GM12873 (cell line): ENCODE measurements around the gene KLK6.

Experiments
- CTCF ChIP-seq: IDR thresholded peaks from 2 replicates; pipeline ENCODE4 v1.5.1; 2012; ENCODE audit warnings: low read depth, mild to moderate bottlenecking, moderate library complexity, low read length, control low read depth; ENCODE audit not compliant: insufficient read depth; ENCODE audit errors: missing control alignments

Gene KLK6

GRCh38 chr19:50992666-50993035 lies 23.3 kb upstream of the KLK6 start:
- TF ChIP-seq CTCF = no peak

GRCh38 chr19:50983625-50984292 lies 14.4 kb upstream of the KLK6 start, which contains the start of gene KLK7:
KLK7 (minus strand) TSS chr19:50983917; CDS start chr19:50982399, 1,518 bp downstream.
- TF ChIP-seq CTCF = no peak

GRCh38 chr19:50982186-50982585 lies 12.8 kb upstream of the KLK6 start:
- no peak for TF ChIP-seq CTCF

- no peak for TF ChIP-seq CTCF
Observed at GRCh38 chr19:50981587-50982146, 12.3 kb upstream of the KLK6 start.

DNA sequence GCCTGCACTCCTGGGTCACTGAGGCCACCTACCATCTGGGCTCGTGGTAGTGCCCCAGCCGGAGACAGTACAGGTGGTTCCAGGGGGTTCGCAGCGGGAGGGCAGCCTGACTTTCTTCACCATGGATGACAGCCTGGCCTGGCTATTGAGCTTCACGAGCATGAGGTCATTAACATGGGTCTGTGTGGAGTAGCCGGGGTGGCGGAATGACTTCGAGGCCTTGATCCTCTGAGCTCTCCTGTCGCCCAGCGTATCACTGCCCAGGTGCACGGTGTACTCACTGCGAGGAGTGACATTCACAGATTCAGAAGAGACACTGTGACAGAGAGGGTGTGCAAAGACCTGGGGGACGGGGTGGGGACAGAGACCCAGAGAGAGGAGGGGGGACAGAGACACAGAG lies 10.8 kb upstream of the KLK6 start:
- TF ChIP-seq CTCF = no peak

DNA sequence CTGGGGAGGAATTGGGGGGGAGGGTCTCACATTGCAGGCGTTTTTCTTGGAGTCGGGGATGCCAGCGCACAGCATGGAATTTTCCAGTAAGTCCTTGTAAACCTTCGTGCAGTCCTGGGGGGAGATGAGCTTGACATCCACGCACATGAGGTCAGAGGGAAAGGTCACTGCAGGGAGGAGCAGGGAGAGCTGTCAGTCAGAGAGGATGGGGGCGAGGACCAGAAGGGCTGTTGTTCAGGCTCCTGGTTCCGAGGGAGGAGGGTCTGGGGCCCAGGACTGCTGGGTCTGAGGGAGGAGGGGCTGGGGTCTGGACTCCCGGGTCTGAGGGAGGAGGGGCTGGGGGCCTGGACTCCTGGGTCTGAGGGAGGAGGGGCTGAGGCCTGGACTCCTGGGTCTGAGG lies 10.4 kb upstream of the KLK6 start:
- no peak for TF ChIP-seq CTCF

GRCh38 chr19:50978772-50979390 lies 9.5 kb upstream of the KLK6 start:
- TF ChIP-seq CTCF = no peak
